GOT3 (cell line): ENCODE data around the gene ANGPTL4.
A peak's percentile ranks its signal among the peaks of the same experiment; 100 is the strongest.

Experiments
- DNase-seq: peaks from one replicate; lab custom pipeline; 2025; ENCODE audit warnings: mixed read lengths; lab: John Stamatoyannopoulos, UW

The ANGPTL4 gene

GRCh38 chr19:8413629-8413995 is 49.7 kb downstream of the ANGPTL4 start:
- DNase-seq: no peak

DNA sequence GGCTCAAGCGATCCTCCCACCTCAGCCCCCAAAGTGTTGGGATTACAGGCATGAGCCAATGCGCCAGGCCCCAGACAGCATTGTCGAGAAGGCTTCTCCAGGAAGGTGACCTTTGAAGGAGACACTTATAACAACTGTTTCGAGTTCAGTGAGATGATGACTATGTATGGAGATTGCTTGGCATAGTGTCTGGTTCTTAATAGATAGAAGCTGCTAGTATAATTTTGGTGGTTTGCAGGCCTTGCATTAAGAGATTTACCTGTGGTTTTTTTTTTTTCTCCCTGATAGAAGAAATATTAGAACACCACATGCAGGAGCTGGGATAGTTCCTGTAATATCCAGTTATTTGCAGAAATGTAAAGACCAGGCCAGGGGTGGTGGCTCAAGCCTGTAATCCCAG is 52.8 kb downstream of the ANGPTL4 start:
- DNase-seq: no peak

DNA sequence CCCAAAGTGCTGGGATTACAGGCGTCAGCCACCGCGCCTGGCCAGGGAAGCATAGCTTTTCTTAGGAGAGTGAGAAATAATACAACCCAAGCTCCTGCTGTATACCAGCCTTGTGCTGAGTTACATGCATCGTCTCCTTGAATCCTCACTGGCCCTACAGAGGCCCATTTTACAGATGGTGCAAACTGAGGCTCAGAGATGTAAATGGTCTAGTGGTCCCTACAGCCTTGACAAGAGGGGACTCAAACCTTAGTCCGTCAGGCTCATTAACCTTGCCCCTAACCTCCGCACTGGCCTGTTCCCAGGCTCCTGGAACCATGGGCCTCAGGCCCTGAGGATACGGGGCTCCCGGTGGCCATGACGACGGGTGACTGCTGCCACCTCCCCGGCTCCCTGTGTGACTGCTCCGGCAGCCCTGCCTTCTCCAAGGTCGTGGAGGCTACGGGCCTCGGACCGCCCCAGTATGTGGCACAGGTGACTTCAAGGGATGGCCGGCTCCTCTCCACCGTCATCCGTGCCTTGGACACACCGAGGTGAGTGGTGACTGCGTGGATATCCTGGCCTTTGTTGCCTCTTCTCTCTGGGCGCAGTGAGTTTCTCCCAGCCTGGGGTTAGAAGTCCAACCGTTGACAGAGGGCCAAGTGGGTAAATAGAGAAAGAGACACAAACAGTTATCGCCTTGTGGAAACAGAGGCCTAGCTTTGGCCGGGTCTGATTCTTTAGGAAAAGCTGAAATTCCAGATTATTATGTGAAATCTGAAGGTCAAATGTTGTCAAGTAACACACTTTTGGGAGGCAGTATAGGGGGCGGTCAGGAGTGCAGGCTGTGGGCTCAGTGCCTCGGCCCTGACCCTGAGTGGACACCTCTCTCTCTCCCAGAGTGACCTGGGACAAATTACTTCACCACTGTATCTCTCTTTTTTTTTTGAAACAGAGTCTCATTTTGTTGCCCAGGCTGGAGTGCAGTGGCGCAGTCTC is 57.8 kb downstream of the ANGPTL4 start:
- DNase-seq: no peak

GRCh38 chr19:8423817-8424223 is 59.9 kb downstream of the ANGPTL4 start:
- DNase-seq: peak; percentile 69
